ENCODE data around the gene COLEC11.

- TF ChIP-seq CTCF (IDR thresholded peaks at IDR 0.05) (no peak), POLR2A (IDR thresholded peaks at IDR 0.05) (no peak)
Measured at GRCh38 chr2:3651691-3652648, 57.1 kb downstream of the COLEC11 start.
